Measurements from ENCODE around the gene HMGN4. TPM values are rescaled to one million over a fixed set of nuclear protein-coding genes. Genes with fewer than 3 reads are reported as not detected.

Gene HMGN4
- total RNA-seq, 1 donor from 2014 or later, result 49.4 TPM

- H3K36me3 Mint-ChIP-seq (ENCODE audit: low read depth, unreplicated experiment), result no peaks in the 10 kb centered on the region
- H3K4me2 ChIP-seq (ENCODE audit: low read length), result peak overlapping the region; percentile 86
- peak overlapping the region; percentile 63 for H3K4me3 ChIP-seq (ENCODE audit: insufficient read depth, low read depth, low read length)
- no peak for TF ChIP-seq EZH2 (IDR thresholded peaks at IDR 0.05; ENCODE audit: insufficient read depth, low read length)
- TF ChIP-seq CTCF (IDR thresholded peaks at IDR 0.05; ENCODE audit: insufficient read depth, low read depth, low read length), result no peak
- H3K4me1 ChIP-seq (ENCODE audit: insufficient read depth, low read length), result peaks cover 6% of the 10 kb centered on the region
- no peaks in the 10 kb centered on the region for H3K27me3 ChIP-seq (ENCODE audit: insufficient read depth, low read length)
- H3K4me1 Mint-ChIP-seq (ENCODE audit: low read depth, unreplicated experiment), result peaks cover 4% of the 10 kb centered on the region
- H3K79me2 ChIP-seq (ENCODE audit: insufficient read depth, low read length), result no peaks in the 10 kb centered on the region
- no peaks in the 10 kb centered on the region for H4K20me1 ChIP-seq (ENCODE audit: insufficient read depth, low read length)
- H3K27ac Mint-ChIP-seq (ENCODE audit: unreplicated experiment), result peak overlapping the region; percentile 22
- DNase-seq (ENCODE audit: low read depth), result peak; percentile 39
- no peaks in the 10 kb centered on the region for H3K9me3 ChIP-seq (ENCODE audit: insufficient read depth, low read depth, low read length)
- H3K36me3 ChIP-seq (ENCODE audit: insufficient read depth, low read length), result no peaks in the 10 kb centered on the region
- peak overlapping the region; percentile 21 for H3K27ac ChIP-seq (ENCODE audit: low read depth, low read length)
- no peak overlapping the region for H2AFZ ChIP-seq (ENCODE audit: low read depth, low read length)
- H3K27me3 Mint-ChIP-seq (ENCODE audit: low read depth, unreplicated experiment), result no peaks in the 10 kb centered on the region
- no peak for FAIRE-seq
- no peaks in the 10 kb centered on the region for H3K9me3 Mint-ChIP-seq (ENCODE audit: unreplicated experiment)
- H3K4me3 Mint-ChIP-seq (ENCODE audit: unreplicated experiment), result no peak overlapping the region
- peak overlapping the region; percentile 63 for H3K9ac ChIP-seq (ENCODE audit: low read length)
Measured at GRCh38 chr6:26554697-26555504, 16.7 kb downstream of the HMGN4 start.

GRCh38 chr6:26555505-26556262 lies 17.5 kb downstream of the HMGN4 start:
- Mint-ChIP-seq H3K36me3 (ENCODE audit: low read depth, unreplicated experiment) (no peaks in the 10 kb centered on the region), H3K27ac (ENCODE audit: unreplicated experiment) (peak overlapping the region; percentile 67), H3K9me3 (ENCODE audit: unreplicated experiment) (no peaks in the 10 kb centered on the region), H3K4me1 (ENCODE audit: low read depth, unreplicated experiment) (peaks cover 4% of the 10 kb centered on the region), H3K4me3 (ENCODE audit: unreplicated experiment) (no peak overlapping the region), H3K27me3 (ENCODE audit: low read depth, unreplicated experiment) (no peaks in the 10 kb centered on the region)
- H3K4me1 ChIP-seq (ENCODE audit: insufficient read depth, low read length), result peaks cover 6% of the 10 kb centered on the region
- peak; percentile 48 for DNase-seq (ENCODE audit: low read depth)
- H3K9ac ChIP-seq (ENCODE audit: low read length), result peak overlapping the region; percentile 34
- no peak for TF ChIP-seq CTCF (IDR thresholded peaks at IDR 0.05; ENCODE audit: insufficient read depth, low read depth, low read length)
- no peak for TF ChIP-seq EZH2 (IDR thresholded peaks at IDR 0.05; ENCODE audit: insufficient read depth, low read length)
- H3K4me2 ChIP-seq (ENCODE audit: low read length), result peak overlapping the region; percentile 86
- H2AFZ ChIP-seq (ENCODE audit: low read depth, low read length), result peak overlapping the region; percentile 43
- no peaks in the 10 kb centered on the region for H3K36me3 ChIP-seq (ENCODE audit: insufficient read depth, low read length)
- no peaks in the 10 kb centered on the region for H3K79me2 ChIP-seq (ENCODE audit: insufficient read depth, low read length)
- peak overlapping the region; percentile 63 for H3K4me3 ChIP-seq (ENCODE audit: insufficient read depth, low read depth, low read length)
- H3K27ac ChIP-seq (ENCODE audit: low read depth, low read length), result peak overlapping the region; percentile 1
- no peak for FAIRE-seq
- no peaks in the 10 kb centered on the region for H3K27me3 ChIP-seq (ENCODE audit: insufficient read depth, low read length)
- H4K20me1 ChIP-seq (ENCODE audit: insufficient read depth, low read length), result no peaks in the 10 kb centered on the region
- H3K9me3 ChIP-seq (ENCODE audit: insufficient read depth, low read depth, low read length), result no peaks in the 10 kb centered on the region
